Measurements from ENCODE around the gene TBC1D20.

Gene TBC1D20

DNA sequence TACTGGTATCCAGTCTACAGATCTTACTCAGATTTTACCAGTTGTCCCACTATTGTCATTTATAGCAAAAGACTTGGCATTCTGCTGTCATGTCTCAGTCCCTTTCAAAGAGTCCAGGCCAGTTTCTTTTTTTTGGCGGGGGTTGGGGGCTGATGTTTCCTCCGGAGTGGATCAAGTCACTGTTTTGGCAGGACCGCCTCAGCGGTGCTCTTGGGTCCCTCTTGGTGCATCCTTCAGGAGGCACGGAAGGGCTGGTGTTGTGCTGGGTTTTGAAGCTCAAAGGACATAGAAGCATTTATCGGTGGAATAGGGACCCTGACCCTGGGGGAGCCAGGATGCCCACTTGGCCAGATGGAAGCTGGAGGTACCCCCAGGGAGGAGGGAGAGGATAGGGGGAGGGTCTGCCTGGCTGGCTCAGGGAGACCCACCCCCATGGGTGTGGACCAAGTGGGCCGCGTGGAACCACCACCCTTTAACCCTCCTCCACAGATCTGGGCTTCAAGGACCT, 43.4 kb downstream of the TBC1D20 start:
- DNase-seq, result no peak

DNA sequence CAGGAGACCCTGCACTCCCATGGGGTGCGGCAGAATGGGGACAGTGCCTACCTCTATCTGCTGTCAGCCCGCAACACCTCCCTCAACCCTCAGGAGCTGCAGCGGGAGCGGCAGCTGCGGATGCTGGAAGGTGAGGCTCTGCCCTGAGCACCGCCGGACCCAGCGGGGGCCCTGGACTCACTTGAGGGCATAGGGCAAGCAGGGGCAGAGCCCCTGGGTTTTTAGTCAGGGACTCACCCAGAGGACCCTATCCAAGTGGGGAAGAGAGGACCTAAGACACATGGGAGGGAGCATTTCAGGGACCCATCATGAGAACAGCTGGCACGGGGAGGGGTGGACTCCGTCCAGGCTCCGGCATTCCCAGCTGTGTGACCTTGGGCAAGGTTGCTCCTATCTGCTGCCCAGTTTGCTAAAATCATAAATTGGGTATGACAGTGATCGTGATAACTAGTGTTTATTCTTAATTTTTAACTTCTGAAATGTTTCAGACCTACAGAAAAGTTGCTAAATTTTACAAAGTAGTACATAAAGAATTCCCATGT, 44.5 kb downstream of the TBC1D20 start:
- DNase-seq, result no peak

DNA sequence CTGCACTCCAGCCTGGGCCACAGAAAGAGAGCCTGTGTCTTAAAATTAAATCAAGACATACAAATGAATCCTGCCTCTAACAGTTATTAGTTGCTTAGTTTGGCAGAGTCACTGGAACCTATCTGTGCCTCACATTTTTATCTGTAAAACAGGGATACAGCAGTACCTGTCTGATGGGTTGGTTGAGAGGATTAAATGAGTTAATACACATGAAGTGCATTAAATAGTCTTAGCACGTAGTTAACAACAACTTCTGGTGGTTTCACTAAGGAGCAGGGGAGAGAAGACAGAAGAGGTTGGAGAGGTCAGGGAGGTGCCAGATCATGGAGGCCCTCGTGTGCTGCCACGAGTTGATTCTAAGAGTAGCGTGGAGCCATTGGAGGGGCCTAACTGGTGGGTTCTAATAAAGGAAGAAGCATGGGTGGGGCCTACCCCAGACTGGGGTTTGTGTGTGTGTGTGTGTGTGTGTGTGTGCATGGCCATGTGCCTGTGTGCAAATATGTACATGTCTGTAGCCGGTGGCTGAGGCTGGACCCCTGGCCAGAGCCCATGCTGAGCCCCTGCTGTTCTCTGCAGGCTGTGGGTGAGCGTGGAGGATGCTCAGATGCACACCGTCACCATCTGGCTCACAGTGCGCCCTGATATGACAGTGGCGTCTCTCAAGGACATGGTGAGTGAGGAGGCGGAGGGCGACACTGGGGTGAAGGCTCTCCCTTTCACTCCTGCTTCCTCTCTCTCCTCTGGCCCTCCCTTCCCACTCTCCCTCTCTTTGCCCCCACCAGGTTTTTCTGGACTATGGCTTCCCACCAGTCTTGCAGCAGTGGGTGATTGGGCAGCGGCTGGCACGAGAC, 45.2 kb downstream of the TBC1D20 start:
- DNase-seq, result no peak

DNA sequence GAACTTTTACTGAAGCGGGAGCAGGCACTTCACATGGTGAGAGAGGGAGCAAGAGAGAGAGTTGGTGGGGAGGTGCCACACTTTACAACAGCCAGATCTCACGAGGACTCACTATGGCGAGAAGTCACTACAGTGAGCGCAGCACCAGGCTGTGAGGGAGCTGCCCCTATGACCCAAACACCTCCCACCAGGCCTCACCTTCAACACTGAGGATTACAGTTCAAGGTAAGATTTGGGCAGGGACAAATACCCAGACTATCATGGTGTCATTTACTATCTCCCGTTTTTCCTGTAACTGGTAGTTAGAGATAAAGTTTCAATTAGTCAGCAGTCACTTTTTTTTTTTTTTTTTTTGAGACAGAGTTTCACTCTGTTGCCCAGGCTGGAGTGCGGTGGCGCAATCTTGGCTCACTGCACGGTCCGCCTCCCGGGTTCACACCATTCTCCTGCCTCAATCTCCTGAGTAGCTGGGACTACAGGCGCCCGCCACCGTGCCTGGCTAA, 46.5 kb downstream of the TBC1D20 start:
- DNase-seq, result no peak

DNA sequence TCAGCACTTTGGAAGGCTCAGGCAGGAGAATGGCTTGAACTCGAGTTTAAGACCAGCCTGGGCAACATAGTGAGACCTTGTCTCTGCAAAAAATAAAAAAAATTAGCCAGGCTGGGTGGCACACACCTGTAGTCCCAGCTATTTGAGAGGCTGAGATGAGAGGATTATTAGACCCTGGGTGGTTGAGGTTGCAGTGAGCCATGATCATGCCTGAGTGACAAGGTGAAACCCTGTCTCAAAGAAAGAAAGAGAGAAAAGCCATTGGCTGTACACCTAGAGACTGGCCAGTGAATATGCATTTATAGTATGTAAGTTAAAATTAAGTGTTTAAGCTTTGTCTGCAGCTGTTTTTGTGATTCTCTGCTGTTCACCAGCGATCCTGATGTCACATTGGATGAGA, 48.2 kb downstream of the TBC1D20 start:
- no peak for DNase-seq

DNA sequence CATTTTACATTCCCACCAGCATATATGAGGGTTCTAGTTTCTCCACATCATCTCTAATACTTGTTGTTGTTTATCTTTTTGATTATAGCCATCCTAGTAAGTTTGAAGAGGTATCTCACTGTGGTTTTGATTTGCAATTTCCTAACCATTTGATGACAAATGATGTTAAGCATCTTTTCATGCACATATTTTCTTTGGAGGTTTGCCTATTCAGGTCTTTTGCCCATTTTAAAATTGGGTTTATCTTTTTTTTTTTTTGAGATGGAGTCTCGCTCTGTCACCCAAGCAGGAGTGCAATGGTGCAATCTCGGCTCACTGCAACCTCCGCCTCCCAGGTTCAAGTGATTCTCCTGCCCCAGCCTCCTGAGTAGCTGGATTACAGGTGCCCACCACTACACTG, 50.3 kb downstream of the TBC1D20 start:
- no peak for DNase-seq

DNA sequence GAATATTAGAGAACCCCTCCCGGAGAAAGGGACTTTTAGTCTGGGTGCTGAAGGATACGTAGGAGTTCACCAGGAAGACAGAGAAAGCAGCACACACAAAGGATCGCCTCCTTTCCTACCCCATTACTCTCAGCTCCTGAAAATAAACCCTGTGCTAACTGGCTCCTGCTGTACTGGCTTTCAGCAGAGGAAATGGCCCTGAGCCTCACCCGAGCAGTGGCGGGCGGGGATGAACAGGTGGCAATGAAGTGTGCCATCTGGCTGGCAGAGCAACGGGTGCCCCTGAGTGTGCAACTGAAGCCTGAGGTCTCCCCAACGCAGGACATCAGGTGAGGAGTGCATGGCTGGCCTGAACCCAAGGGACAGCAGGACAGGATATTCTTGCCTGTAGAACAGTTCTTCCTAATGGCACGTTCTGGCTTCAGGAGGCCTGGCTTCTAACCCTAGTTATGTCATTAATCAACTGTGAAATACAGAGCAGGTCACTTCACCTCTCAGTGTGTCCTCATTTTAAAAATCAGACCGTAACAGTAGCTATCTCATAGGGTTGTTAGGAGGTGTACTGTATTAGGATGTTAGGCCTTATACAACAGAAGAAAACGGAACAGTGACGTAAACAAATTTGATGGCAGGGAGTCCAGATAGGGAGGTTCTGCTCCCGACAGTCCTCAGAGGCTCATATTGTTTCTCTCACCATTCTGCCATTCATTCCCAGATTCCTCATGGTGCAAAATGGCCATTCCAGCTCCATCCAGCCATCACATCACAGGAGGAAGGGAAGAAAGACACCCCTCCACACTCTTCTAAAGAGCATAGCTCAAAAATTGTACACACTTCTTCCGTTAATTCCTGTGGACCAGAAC, 52.4 kb downstream of the TBC1D20 start:
- DNase-seq, result no peak

DNA sequence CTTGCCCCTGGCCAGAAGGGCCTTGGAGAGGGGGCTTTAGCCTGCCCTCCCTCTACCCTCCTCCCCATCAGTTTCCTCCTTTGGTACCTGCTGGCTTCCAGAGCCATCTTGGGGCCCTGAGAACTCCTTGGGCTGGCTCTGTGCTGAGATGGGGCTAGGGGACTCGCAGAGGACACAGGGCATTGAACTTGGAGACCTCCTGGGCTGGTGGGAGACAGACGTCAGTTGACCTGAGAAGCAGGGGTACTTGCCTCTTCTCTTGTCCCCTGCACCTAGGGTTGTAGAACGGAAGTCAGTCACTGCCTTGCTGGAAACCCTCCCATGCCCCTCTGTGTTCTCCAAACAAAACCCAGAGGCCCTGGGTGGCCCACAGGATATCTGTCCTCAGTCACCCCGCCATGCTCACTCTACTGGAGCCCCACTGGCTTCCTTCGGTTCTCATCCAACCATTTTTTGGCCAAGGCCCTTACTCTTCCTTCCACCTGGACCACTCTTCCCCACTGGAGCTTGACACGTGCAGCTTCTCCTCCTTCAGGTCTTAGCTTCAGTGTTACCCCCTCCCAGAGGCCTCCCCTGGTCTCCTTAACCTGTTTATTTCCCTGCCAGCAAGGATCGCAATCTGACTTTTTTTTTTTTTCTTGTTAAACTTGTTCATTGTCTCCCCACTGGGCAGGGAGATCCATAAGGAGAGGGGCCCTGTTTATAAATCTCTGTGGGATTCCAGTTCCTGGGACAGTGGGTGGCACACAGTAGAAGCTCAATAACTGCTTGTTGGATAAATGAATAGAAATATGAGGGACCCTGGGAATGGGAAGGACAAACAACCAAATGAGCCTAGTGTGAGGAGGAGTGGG, 53.3 kb downstream of the TBC1D20 start:
- peak; percentile 55 for DNase-seq

DNA sequence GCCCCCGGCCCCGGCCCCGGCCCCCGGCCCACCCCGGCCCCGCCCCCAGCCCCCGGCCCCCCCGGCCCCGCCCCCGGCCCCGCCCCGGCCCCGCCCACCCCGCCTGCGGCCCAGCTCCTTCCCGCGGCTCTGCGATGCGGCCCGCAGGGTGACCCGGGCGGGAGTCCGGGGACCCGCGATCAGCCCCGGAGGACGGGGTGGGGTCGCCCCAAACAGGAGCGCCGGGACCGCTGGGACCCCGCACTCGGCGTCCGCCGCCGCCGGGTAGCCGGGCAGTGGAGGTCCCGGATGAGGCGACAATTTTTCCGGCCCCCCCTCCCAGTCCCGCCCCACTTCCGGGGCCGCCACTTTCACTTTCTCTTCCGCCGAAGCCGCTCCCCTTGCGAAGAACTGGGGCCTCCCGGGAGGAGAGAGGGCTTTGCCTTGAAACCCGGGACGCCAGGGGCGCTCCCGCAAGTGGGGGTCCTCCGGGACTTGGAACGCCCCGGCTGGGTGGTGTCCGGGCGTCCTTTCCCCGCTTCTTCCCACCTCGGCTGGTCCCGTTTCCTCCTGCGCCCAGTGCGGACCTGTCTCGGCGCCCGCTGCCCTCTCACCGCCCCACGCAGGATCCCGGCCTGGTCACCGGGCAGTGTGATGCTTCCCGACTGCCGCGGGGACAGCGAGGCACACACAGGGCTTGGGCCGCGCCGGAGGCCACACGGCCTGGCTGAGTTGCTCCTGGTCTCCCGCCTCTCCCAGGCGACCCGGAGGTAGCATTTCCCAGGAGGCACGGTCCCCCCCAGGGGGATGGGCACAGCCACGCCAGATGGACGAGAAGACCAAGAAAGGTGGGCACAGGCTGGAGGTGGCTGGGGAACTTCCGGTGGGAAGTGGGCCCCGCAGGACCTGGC, 54.1 kb downstream of the TBC1D20 start, which contains the start of gene RBCK1:
Gene RBCK1, plus strand, starts transcription at position 347 of the 890 bp plus-strand sequence. Its CDS starts 459 bp downstream, at position 806.
- DNase-seq, result peak; percentile 89

DNA sequence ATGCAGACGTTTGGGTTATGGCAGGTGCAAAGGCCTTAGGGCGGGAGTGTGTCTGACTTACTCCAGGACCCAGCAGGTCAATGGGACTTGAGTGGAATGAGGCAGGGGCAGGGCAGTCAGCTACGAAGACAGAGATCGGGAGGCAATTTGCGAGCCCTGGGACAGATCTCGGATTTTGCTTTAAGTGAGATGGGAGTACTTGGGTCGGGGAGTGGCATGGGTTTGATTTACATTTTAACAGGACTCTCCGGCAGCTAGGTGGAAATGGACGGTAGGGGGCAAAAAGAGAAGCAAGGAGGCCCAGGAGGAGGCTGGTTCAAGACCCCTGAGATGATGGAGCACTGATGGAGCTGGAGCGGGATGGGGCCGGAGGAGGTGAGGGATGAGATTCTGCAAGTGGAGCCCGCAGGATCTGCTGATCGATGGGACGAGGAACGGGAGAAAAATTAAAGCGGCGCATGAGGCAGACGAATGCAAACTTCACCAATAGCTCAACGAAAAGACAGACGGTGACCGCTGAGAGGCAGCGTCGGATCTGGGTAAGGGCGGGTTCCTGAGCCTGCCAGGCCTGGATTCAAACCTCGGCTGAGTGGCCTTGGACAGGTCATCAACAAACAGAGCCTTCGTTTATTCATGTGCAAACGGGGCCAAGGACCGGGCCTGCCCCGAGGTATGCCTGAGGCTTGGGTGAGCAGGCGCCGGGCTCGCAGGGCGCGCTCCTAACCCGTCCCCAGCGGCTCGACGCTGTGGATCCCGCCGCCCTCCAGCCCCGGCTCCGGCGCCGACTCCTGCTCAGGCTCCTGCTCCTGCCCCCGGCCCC, 55.0 kb downstream of the TBC1D20 start:
- DNase-seq, result peak; percentile 79

DNA sequence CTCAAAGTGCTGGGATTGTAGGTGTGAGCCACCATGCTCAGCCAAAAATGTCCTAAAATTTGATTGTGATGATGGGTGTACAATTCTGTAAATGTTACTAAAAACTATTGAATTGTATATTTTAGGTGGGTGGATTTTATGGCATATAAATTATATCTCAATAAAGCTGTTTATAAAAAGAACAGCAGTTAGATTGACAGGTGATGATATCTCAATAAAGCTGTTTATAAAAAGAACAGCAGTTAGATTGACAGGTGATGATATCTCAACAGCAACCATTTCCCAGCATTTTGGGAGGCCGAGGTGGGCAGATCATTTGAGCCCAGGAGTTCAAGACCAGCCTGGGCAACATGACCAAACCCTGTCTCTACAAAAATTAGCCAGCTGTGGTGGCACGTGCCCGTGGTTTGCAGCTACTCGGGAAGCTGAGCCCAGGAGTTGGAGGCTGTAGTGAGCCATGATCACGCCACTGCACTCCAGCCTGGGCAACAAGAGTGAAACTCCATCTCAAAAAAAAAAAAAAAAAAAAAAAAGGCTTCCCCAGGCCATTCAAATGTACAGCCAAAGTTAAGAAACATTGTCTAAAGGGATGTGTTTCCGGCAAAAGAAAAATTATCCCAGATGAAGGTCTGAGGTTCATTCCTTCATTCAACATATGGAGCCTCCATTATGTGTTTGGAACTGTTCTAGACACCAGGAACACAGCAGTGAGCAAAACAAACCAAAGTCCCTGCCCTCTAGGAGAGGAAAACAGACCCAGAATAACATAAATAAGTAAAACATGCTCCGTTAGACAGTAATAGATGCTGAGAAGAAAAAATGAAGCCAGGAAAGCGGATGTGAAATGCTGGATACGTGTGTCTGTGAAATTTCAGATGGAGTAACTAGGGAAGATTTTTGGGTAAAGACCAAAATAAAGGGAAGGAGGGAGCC, 55.9 kb downstream of the TBC1D20 start:
- no peak for DNase-seq

DNA sequence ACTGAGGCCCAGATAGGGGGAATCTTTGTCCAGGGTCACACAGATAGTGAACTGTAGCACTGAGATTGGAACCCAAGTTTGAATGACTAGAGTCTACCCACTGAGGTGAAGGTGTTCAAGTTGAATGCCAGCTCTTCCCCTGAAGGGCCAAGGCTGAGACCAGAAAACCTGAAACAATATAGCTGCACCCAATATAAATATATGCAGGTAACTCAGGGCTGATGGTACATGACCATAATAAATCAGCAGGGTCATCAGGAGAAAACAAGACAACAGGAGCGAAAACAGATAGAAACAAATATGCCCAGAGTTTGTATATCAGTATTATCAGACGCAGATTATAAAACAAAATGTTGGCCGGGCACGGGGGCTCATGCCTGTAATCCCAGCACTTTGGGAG, 58.2 kb downstream of the TBC1D20 start:
- no peak for DNase-seq

DNA sequence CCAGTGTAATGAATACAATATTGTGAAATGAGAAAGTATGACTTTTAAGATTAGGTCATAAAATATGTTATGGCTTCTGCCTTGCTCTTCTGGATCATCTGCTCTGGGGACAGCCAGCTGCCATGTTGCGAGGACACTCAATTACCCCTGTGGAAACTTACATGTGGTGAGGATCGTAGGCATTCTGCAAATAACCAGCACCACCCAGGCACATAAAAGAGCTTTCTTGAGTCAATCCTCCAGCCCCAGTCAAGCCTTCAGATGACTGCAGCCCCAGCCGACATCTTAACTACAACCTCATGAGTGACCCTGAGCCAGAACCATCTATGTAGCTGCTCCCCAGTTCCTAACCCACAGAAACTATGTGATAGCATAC, 58.8 kb downstream of the TBC1D20 start:
- no peak for DNase-seq

DNA sequence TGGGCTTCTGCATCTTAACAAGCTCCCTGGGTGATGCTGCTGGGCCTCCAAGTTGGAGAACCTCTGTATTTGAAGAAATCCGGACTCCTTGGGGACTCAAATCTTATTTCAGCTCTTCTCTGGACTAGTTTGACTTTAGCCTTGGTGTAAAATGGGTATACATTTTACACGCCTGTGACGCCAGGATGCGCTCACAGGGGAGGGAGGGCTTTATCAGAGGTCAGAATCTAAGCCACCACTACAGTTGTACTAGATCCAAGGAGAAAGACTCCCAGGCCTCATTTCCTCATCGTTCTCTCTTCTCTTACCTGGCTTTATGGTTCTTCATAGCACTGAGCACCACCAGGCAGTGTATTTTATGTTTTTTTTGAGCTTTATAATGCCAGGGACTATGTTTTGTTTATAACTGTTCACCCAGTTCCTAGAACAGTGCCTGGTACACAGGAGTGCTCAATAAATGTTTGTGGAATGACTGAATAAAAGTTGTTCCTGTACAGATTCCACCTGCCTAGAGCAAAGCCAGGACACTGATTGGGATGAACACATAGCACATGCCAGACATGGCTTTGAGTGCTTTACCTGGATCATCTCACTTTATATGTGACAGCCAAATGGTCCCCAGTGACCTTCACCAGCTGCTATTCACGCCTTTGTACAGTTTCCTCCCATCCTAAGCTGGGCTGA, 59.3 kb downstream of the TBC1D20 start:
- DNase-seq, result no peak

DNA sequence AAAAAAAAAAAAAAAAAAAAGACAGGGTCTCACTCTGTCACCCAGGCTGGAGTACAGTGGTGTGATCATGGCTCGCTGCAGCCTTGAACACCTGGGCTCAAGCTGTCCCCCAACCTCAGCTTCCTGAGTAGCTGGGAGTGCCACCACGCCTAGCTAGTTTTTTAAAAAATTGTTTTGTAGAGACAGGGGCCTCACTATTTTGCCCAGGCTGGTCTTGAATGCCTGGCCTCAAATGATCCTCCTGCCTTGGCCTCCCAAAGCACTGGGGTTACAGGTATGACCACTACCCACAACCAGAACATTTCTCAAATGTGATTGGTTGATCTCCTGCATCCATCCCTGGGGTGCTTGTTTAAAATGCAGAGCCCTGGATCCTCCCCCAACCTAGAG, 59.8 kb downstream of the TBC1D20 start:
- DNase-seq, result no peak

DNA sequence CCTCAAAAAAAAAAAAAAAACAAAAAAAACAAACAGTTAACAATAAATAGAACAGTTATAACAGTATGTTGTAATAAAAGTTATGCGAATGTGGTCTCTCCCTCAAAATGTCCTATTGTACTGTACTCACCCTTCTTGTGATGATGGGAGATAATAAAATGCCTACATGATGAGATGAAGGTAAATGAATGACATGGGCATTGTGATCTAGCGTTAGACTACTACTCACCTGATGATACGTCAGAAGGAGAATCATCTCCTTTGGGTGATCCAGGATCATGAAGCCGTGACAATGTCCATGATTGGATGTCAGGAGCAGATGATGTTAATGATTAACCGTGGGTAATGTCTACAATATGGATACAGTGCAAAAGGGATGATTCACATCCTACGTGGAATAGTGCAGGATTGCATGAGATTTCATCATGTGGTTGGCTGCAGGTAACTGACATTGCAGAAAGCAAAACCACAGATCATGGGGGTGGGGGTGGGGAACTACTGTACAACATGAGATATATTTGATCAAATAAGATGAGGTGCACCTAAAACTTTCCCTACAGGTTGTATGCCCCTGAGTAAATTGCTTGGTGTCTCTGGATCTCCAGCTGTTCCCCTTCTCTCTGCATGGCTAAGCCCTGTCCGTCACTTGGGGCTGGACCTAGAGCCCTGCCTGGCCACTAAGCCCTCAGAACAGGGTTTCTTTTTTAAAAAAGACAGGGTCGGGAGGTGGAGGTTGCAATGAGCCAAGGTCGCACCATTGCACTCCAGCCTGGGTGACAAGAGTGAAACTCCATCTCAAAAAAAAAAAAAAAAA, 60.4 kb downstream of the TBC1D20 start:
- DNase-seq, result no peak

DNA sequence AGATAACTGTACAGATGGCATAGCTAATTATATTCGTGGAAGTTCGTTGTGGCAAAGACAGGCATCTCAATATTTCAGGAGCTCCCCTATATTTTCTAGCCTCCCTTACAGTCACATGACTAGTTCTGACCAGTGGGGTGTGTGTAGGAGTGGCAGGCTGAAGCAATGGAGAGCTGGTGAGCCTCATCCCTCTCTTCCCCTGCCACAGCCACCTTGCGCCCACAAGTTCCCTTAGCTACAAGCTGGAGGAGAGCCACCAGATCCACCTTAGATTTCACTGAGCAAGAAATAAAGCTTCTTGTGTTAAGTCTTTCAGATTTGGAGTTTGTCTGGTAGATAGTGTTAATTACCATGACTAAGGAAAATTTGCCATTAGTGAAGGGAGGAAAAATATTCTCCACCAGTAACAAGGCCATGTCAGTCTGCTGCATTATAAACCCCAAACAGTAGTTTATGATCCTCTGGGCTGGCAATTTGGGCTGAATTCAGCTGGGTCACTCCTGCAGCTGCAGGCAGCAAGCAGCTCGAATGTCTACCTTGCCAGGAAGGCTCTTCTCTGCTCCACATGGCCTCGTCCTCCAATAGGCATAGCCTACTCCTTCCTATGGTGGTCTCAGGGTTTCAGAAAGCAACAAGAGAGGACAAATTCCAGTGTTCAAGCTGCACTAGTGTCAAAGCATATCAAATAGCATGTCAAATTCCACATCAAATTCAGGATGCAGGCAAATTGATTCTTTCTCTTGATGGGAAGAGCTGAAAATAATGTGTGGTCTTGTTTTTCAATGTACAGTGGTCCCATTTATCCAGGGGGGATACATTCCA, 61.7 kb downstream of the TBC1D20 start:
- DNase-seq, result no peak
